Epithelial cell of esophagus (primary cell): ENCODE measurements around the gene ARHGAP4.

ENCODE experiments used
- DNase-seq: peaks from one replicate; pipeline ENCODE4 v3.0.0; 2010; ENCODE audit warnings: low read depth
- H3K4me3 ChIP-seq: 2 replicates; pipeline ENCODE4 v1.5.1; 2011; ENCODE audit warnings: mild to moderate bottlenecking, low read length, control low read depth
- CTCF ChIP-seq: IDR thresholded peaks from 2 replicates; pipeline ENCODE4 v1.5.1; 2011; ENCODE audit warnings: low read depth, mild to moderate bottlenecking, low read length, control low read depth, inconsistent platforms; ENCODE audit not compliant: insufficient read depth; ENCODE audit errors: missing control alignments

ARHGAP4 gene

GRCh38 chrX:153871451-153871850, 54.6 kb downstream of the ARHGAP4 start:
- TF ChIP-seq CTCF = no peak
- no peak overlapping the region for H3K4me3 ChIP-seq
- no peak for DNase-seq

GRCh38 chrX:153870791-153871360, 55.2 kb downstream of the ARHGAP4 start:
- DNase-seq = no peak
- H3K4me3 ChIP-seq = no peak overlapping the region
- no peak for TF ChIP-seq CTCF

- no peak for DNase-seq
- TF ChIP-seq CTCF = no peak
- no peak overlapping the region for H3K4me3 ChIP-seq
Observed at GRCh38 chrX:153870288-153870690, 55.8 kb downstream of the ARHGAP4 start.

GRCh38 chrX:153869473-153870287, 56.4 kb downstream of the ARHGAP4 start:
- no peak overlapping the region for H3K4me3 ChIP-seq
- TF ChIP-seq CTCF = no peak
- DNase-seq = no peak

GRCh38 chrX:153868576-153869472, 57.2 kb downstream of the ARHGAP4 start:
- TF ChIP-seq CTCF = no peak
- H3K4me3 ChIP-seq = no peak overlapping the region
- DNase-seq = no peak

- no peak overlapping the region for H3K4me3 ChIP-seq
- TF ChIP-seq CTCF = no peak
- no peak for DNase-seq
Observed at GRCh38 chrX:153867671-153868070, 58.4 kb downstream of the ARHGAP4 start.
